Endodermal cell (in vitro differentiated cells): ENCODE measurements around the gene PTPDC1. TPM values are rescaled to one million over a fixed set of nuclear protein-coding genes. Genes with fewer than 3 reads are reported as not detected.

Experiments used
- DNase-seq: peaks from one replicate; pipeline ENCODE4 v3.0.0-alpha.2; 2017
- H3K27ac ChIP-seq: 2 replicates; pipeline ENCODE4 v1.5.1; 2013; ENCODE audit warnings: mild to moderate bottlenecking, low read depth, low read length, moderate library complexity
- H3K27me3 ChIP-seq: 2 replicates; pipeline ENCODE4 v1.6.1; 2013; ENCODE audit warnings: mild to moderate bottlenecking, low read length, moderate library complexity; ENCODE audit not compliant: insufficient read depth, control insufficient read depth, poor library complexity, severe bottlenecking
- H3K36me3 ChIP-seq: 2 replicates; pipeline ENCODE4 v1.7.0; 2013; ENCODE audit warnings: mild to moderate bottlenecking, low read length, moderate library complexity; ENCODE audit not compliant: control insufficient read depth, insufficient read depth
- H3K4me1 ChIP-seq: one replicate; pipeline ENCODE4 v1.7.0; 2013; ENCODE audit warnings: low read length; ENCODE audit not compliant: control insufficient read depth, insufficient read depth
- H3K4me3 ChIP-seq: 2 replicates; pipeline ENCODE4 v1.5.1; 2013; ENCODE audit warnings: mild to moderate bottlenecking, low read length, moderate library complexity
- H3K9ac ChIP-seq: 2 replicates; pipeline ENCODE4 v1.6.1; 2013; ENCODE audit warnings: mild to moderate bottlenecking, low read length, moderate library complexity; ENCODE audit not compliant: poor library complexity, severe bottlenecking; ENCODE audit errors: extremely low read depth
- H3K9me3 ChIP-seq: 2 replicates; pipeline ENCODE4 v1.6.1; 2013; ENCODE audit warnings: mild to moderate bottlenecking, low read length, moderate library complexity; ENCODE audit not compliant: control insufficient read depth
- H3K27ac Mint-ChIP-seq: 2 replicates; pipeline ENCODE4 v1.8.0; 2020; ENCODE audit warnings: mixed read lengths
- H3K27me3 Mint-ChIP-seq: 2 replicates; pipeline ENCODE4 v1.8.0; 2021; ENCODE audit warnings: mild to moderate bottlenecking, mixed read lengths; ENCODE audit not compliant: insufficient read depth
- H3K36me3 Mint-ChIP-seq: 2 replicates; pipeline ENCODE4 v1.8.0; 2020; ENCODE audit warnings: low read depth, mixed read lengths
- H3K4me1 Mint-ChIP-seq: 2 replicates; pipeline ENCODE4 v1.8.0; 2020; ENCODE audit warnings: mixed read lengths
- H3K4me3 Mint-ChIP-seq: 2 replicates; pipeline ENCODE4 v1.8.0; 2020; ENCODE audit warnings: mild to moderate bottlenecking, moderate library complexity, mixed read lengths
- H3K9me3 Mint-ChIP-seq: 2 replicates; pipeline ENCODE4 v1.8.0; 2020; ENCODE audit warnings: mild to moderate bottlenecking, mixed read lengths
- CTCF ChIP-seq: fragments of 200-600 bp; sonication (generic); conservative IDR thresholded peaks from 2 replicates; pipeline ENCODE4 v1.5.0; 2021; ENCODE audit warnings: antibody characterized with exemption, mild to moderate bottlenecking
- WGBS, 2 experiments: methylation state at CpG; one replicate each; pipeline versions ENCODE4 v1.1.5 to v1.1.7; 2013; ENCODE audit warnings: missing lambda C conversion rate in 2 of 2, mixed read lengths in 1 of 2; ENCODE audit not compliant: insufficient coverage in 1 of 2, insufficient read length in 1 of 2; 5-methylcytosine and 5-hydroxymethylcytosine counted together
- total RNA-seq, 2 donors: library from RNA; stranded (reverse); fragmentation: NEBNext Ultra II Directional in 1 of 2; extraction: Animal tissue kit (Norgen Biotek cat#: 25700) in 1 of 2; gene quantifications; 2 replicates in 1 of 2; 3 replicates in 1 of 2; pipeline ENCODE4 v1.2.1, GENCODE V29; 2021

The PTPDC1 gene
- total RNA-seq, 2 donors from 2014 or later = 9.0 to 12.7 TPM

GRCh38 chr9:94079236-94079635 is 5.0 kb upstream of the PTPDC1 start:
- no peak overlapping the region for H3K4me3 Mint-ChIP-seq
- no peaks in the 10 kb centered on the region for H3K27me3 ChIP-seq

GRCh38 chr9:94080249-94080648 is 4.0 kb upstream of the PTPDC1 start:
- H3K27ac Mint-ChIP-seq = no peak overlapping the region
- no peaks in the 10 kb centered on the region for H3K27me3 Mint-ChIP-seq
- H3K4me3 Mint-ChIP-seq = no peak overlapping the region
- no peaks in the 10 kb centered on the region for H3K27me3 ChIP-seq
- H3K36me3 ChIP-seq = no peaks in the 10 kb centered on the region
- peaks cover 14% of the 10 kb centered on the region for H3K4me1 Mint-ChIP-seq
- no peaks in the 10 kb centered on the region for H3K9me3 Mint-ChIP-seq
- H3K4me3 ChIP-seq = no peak overlapping the region
- H3K9ac ChIP-seq = no peak overlapping the region
- no peak for TF ChIP-seq CTCF
- H3K27ac ChIP-seq = no peak overlapping the region
- no peak for DNase-seq
- 82 to 93% methylated on average over 2 of the region's 2 CpGs for WGBS, 2 experiments
- H3K4me1 ChIP-seq = no peaks in the 10 kb centered on the region
- H3K9me3 ChIP-seq = no peaks in the 10 kb centered on the region
- H3K36me3 Mint-ChIP-seq = peaks cover 1% of the 10 kb centered on the region

More at GRCh38 chr9:94079236-94079635, 5.0 kb upstream of the PTPDC1 start:
- no peaks in the 10 kb centered on the region for H3K27me3 Mint-ChIP-seq
- peaks cover 1% of the 10 kb centered on the region for H3K36me3 Mint-ChIP-seq
- Histone ChIP-seq H3K9me3 (no peaks in the 10 kb centered on the region), H3K4me1 (no peaks in the 10 kb centered on the region), H3K4me3 (no peak overlapping the region), H3K36me3 (no peaks in the 10 kb centered on the region), H3K27ac (no peak overlapping the region), H3K9ac (no peak overlapping the region)
- no peak overlapping the region for H3K27ac Mint-ChIP-seq
- no peak for DNase-seq
- no peak for TF ChIP-seq CTCF
- 90 to 92% methylated on average over 2 of the region's 2 CpGs for WGBS, 2 experiments
- no peaks in the 10 kb centered on the region for H3K9me3 Mint-ChIP-seq
- H3K4me1 Mint-ChIP-seq = peaks cover 7% of the 10 kb centered on the region

GRCh38 chr9:94081435-94081834 is 2.8 kb upstream of the PTPDC1 start:
- Histone ChIP-seq H3K36me3 (no peaks in the 10 kb centered on the region), H3K27ac (no peak overlapping the region), H3K27me3 (no peaks in the 10 kb centered on the region), H3K9me3 (no peaks in the 10 kb centered on the region), H3K4me1 (no peaks in the 10 kb centered on the region), H3K9ac (no peak overlapping the region), H3K4me3 (no peak overlapping the region)
- Mint-ChIP-seq H3K27ac (no peak overlapping the region), H3K4me3 (no peak overlapping the region), H3K4me1 (peaks cover 16% of the 10 kb centered on the region), H3K36me3 (peaks cover 1% of the 10 kb centered on the region), H3K27me3 (no peaks in the 10 kb centered on the region), H3K9me3 (no peaks in the 10 kb centered on the region)
- no peak for DNase-seq
- WGBS, 2 experiments = 92 to 100% methylated on average over 2 to 4 of the region's 4 CpGs
- no peak for TF ChIP-seq CTCF
